Activated CD8-positive, alpha-beta memory T cell treated with anti-CD3 and anti-CD28 coated beads, Interleukin-2, amount 50 U/mL, for 48 hours (primary cell): Measurements from ENCODE around the gene ESRRB.
A peak's percentile ranks its signal among the peaks of the same experiment; 100 is the strongest.
"Not testable (repeated sequence)": the region's sequence is repeated elsewhere in the genome, so short reads cannot be mapped to it uniquely, and the experiment has no call there.

Source experiments
- DNase-seq: peaks from one replicate; pipeline ENCODE4 v3.0.0-alpha.2; 2020

Gene ESRRB

DNA sequence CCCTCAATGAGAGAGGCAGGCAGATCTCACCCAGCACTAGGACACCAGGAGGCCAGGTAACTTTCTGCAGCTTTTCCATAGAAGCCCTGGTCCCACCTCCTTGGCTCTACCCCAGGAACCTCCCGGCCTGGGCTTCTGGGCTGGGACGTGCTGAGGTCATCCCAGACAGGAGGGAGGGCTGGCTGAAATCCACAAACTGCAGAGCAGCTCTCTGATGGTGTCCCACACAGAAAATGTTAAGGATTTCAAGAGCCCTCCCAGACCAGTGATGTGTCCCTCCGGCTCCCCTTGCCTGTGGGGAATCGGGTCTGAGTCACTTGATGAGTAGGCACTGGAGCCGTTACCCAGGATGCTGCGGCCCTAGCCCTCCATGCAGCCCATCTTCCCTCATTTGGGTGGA lies 124.1 kb downstream of the ESRRB start:
- DNase-seq: no peak

DNA sequence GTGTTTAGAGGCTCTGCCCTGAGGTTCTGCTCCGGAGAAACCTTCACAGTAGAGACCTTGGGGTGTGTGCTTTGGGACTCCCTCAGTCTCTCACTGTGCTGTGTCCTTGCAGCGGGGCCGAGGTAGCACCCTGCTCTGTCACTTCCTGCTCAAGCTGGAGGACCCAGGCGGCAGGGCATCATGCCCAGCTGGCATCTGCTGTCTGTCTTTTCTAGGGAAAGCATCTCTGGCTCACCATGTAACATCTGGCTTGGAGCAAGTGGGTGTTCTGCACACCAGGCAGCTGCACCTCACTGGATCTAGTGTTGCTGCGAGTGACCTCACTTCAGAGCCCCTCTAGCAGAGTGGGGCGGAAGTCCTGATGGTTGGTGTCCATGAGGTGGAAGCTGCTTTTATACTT lies 124.5 kb downstream of the ESRRB start:
- DNase-seq: no peak

DNA sequence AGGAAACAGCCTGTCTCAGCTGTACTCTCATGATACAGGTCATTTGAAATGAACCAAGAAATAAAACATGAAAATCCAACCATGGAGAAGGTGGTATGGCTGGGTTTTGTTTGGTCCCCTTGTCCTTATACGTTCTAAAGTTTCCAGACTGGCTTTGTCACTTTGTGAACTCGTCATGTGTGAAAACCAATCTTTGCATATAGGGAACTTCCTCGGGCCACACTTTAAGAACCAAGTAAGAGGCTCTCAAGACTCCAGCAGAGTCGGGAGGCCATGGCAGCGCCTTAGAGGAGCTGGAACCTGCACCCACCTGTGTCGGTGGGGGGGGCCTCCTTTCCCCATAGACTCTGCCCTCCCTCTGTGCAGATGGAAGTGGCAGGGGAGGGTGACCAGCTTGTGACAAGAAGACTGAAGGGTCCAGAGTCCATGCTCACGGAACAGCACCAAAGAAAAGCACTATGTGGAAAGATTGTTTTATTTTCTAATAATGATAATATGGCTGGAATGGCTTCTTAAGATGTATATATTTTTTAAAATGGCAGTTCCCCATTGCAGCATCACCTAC lies 125.3 kb downstream of the ESRRB start:
- DNase-seq: no peak

GRCh38 chr14:76502219-76502618 lies 126.3 kb downstream of the ESRRB start:
- no peak for DNase-seq

GRCh38 chr14:76502638-76503037 lies 126.7 kb downstream of the ESRRB start:
- no peak for DNase-seq

- DNase-seq: no peak
Measured at GRCh38 chr14:76509311-76509710, 133.4 kb downstream of the ESRRB start.

DNA sequence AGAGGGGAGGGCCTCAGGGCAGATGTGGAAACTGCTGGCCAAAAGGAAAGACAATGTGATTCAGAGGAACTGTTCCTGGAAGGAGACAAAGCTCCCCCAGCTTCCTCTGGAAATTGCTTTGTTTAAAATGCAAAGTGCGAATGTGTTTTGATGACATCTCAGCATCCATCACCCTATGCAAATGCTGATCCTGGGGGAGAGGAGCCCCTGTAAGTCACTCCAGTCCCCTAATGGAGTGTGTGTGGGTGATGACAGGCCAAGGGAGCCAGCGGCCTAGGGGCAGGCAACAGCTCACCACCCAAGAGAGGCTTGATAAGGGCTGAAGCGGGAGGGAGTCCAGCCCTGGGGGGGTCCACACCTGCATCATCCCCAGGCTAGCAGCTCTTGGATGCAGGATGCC lies 134.2 kb downstream of the ESRRB start:
- no peak for DNase-seq

GRCh38 chr14:76514213-76514998 lies 138.5 kb downstream of the ESRRB start:
- no peak for DNase-seq

- no peak for DNase-seq
Measured at GRCh38 chr14:76516884-76517283, 140.9 kb downstream of the ESRRB start.

- DNase-seq: no peak
Measured at GRCh38 chr14:76518366-76518765, 142.4 kb downstream of the ESRRB start.

DNA sequence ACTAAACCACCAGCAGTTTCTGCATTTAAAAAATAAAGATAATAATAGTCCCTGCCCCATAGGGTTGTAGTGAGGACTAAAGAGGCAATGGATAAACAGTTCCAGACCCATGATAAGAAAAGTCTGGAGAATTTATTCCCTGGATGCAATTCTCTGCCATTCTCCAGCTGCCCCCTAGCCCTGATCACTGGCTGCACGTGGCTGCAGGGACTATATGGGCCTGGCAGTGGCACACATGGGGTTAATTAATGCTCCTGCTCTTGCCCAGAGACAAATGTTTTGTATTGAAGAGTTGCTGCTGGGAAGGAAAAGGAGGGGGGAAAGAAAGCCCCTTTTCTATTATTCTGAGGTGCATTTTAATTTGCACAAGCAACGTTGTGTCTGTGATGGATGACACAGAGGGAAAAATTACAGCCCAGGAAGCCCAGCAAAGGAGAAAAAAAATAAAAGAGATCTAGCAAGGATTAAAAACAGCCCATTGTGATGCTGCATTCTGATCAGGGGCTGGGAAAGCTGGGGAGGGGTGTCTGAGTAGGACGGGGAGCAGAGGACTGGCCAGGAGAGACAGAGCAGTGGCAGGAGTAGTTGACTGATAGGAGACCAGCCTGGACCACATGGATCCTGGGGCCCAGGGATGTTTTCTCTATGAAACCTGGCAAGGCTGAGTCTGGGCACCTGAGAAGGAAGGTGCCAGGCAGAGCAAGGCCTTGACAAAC lies 149.3 kb downstream of the ESRRB start:
- no peak for DNase-seq

- no peak for DNase-seq
Measured at GRCh38 chr14:76531085-76531484, 155.1 kb downstream of the ESRRB start.

- no peak for DNase-seq
Measured at GRCh38 chr14:76531821-76532318, 155.9 kb downstream of the ESRRB start.

- DNase-seq: not testable (repeated sequence)
Measured at GRCh38 chr14:76536636-76537035, 160.7 kb downstream of the ESRRB start.

DNA sequence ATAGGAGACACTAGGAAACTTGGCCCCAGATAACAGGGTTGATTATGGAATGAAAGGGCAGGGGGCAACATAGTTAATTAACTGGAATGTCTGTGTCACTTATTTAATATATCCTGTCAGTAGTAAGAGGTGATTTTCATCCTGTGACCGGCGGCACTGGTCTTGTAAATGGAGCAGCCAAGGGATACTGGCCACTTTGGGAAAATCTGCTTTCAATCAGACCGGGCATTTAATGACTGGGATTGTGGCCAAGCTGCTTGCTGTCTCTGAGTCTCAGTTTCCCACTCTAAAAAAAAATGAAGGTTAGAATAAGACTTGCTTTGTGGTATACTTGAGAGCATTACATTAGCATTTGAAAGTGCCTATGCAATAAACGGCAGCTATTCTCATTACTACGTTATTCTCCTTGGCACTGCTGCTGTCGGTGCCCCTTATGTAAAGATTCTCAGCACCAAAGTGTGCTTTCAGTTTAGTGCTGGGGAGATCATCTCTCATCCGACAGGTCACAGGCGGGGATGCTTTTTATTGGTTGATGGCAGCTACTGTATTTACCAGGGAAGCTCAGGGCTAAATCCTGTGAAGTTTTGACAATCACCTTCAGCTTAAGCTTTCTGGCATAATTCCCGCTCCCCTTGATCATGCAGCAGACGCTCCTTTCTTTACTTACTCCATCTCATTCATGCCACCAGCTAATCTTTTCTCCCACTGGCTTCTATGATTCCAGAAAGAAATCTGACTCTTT lies 162.1 kb downstream of the ESRRB start:
- DNase-seq: no peak

GRCh38 chr14:76538648-76539008 lies 162.7 kb downstream of the ESRRB start:
- no peak for DNase-seq

DNA sequence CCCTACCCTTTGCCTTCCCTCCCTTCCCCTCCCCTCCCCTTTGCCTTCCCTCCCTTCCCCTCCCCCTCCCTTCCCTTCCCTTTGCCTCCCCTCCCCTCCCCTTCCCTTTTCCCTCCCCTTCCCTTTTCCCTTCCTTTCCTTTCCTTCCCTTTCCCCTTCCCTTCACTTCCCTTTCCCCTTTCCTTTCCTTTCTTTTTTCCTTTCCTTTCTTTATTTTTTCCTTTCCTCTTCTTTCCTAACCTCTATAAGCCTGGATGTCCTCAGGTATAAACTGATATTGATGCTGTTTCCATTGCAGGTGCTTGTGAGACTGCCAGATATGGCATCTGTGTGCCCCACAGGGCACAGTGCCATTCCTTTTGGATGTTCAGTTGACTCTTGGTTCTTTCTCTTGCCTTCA lies 163.2 kb downstream of the ESRRB start:
- DNase-seq: no peak

DNA sequence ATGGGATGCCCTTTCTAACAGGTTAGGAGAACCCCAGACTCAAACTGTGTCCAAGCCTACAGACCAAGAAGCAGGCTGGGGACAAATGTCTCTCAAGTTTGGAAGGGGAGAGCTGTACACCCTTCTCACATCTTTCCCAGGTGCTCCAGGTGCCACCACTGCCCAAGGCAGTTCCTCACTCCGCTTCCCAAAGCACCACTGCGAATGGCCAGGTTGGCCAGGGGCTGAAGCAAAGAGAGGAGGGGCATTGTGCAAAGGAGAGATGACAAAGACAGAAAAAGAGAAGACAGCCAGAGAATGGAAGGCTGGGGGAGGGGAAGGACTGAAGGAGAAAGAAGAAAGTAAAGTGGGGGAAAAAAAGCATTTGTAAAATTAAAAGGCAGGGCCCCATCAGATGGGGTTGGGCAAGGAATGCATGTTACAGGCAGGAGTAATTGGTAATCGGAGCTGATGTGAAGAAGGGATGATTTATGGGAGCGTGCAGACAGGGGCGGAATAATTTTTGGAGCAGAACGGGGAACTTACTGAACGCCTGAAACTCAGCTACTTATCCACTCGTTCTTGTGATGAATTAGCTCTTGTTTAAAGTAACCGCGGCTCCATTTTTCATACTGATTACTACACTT lies 165.8 kb downstream of the ESRRB start:
- DNase-seq: no peak

DNA sequence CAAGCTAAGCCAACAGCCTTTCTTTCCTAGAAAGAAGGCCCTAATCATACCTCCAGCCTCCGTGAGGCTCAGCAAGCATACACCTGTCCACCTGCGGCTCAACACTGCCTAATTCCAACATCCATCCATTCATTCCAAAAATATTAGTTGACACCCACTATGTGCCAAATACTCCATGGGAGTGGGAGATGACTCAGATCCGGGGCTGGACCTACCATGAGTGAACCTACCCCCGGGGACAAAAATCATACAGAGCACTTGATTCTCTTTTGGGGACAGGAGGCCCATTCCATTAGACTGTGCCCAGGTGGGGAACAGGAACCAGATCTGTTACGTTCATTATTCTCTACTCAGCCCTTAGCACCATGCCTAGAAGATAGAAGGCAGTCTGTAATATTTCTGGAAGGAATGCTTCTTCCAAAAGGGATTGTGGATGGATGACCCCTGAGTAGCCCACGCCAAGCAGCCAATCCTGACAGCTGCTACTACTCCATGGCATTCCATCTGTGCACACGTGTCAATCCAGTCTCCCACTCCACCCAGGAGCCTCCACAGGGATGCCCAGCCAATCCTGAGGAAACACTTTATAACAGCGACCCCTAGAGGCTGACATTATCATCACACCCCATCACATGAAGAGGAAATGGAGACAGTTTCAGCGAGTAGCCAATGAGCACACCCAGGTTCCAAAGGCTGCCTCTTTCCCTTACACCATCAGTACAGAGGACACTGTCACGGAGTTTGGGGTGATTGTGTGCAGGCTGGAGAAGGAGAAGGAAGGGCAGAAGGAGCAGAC lies 170.7 kb downstream of the ESRRB start:
- peak; percentile 56 for DNase-seq

GRCh38 chr14:76547831-76548230 lies 171.9 kb downstream of the ESRRB start:
- DNase-seq: no peak

GRCh38 chr14:76550534-76550933 lies 174.6 kb downstream of the ESRRB start:
- no peak for DNase-seq

DNA sequence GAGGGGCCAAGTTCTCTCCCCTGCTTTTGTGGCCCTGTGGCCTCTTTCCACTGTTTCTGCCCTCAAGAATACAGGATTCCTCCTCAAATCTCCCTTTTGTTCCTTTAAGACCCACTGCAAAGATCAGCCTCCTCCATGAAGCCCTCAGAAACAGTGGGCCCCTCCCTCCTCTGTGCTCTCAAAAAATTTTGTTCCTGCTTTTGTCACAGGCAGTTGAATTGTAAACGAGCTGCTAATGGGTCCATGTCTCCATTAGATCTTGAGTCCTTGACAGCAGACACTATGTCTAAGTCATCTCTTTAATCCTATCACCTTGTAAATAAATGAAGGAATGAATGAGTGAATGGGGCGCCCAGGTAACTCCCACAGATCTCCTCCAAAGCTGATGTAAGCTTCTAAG lies 175.2 kb downstream of the ESRRB start:
- no peak for DNase-seq
